ENCODE data around the gene ZNF417.
A peak's percentile ranks its signal among the peaks of the same experiment; 100 is the strongest.
"Not testable (repeated sequence)": the region's sequence is repeated elsewhere in the genome, so short reads cannot be mapped to it uniquely, and the experiment has no call there.

Gene ZNF417

GRCh38 chr19:57916168-57916995, at the start of gene ZNF417:
TSS of gene ZNF417 (minus strand) at chr19:57916592. CDS start at chr19:57916411, 181 bp downstream.
- peak; percentile 93 for DNase-seq

- DNase-seq = no peak
Observed at GRCh38 chr19:57964761-57965160, 48.4 kb upstream of the ZNF417 start.

- no peak for DNase-seq
Observed at GRCh38 chr19:57961785-57962184, 45.4 kb upstream of the ZNF417 start.

GRCh38 chr19:57954996-57955395, 38.6 kb upstream of the ZNF417 start:
- DNase-seq = no peak

GRCh38 chr19:57949702-57950101, 33.3 kb upstream of the ZNF417 start:
- no peak for DNase-seq

GRCh38 chr19:57949296-57949695, 32.9 kb upstream of the ZNF417 start:
- no peak for DNase-seq

- DNase-seq = peak; percentile 94
Observed at GRCh38 chr19:57947419-57948134, 31.2 kb upstream of the ZNF417 start, which contains the start of gene ZNF256. TSS of gene ZNF256 (minus strand) at chr19:57947706. CDS start at chr19:57947474, 232 bp downstream.

- no peak for DNase-seq
Observed at GRCh38 chr19:57947088-57947418, 30.7 kb upstream of the ZNF417 start.

GRCh38 chr19:57946316-57946715, 29.9 kb upstream of the ZNF417 start:
- DNase-seq = no peak

GRCh38 chr19:57941593-57941992, 25.2 kb upstream of the ZNF417 start:
- DNase-seq = no peak

- no peak for DNase-seq
Observed at GRCh38 chr19:57935731-57936130, 19.3 kb upstream of the ZNF417 start.

- no peak for DNase-seq
Observed at GRCh38 chr19:57934820-57935665, 18.7 kb upstream of the ZNF417 start, which contains the start of gene ZNF418. TSS of gene ZNF418 (minus strand) at chr19:57935402. CDS start at chr19:57933822, 1,580 bp downstream.

GRCh38 chr19:57927587-57927986, 11.2 kb upstream of the ZNF417 start:
- no peak for DNase-seq

GRCh38 chr19:57914531-57914930, 1.9 kb downstream of the ZNF417 start:
- no peak for DNase-seq

GRCh38 chr19:57907394-57907793, 9.0 kb downstream of the ZNF417 start:
- no peak for DNase-seq

- no peak for DNase-seq
Observed at GRCh38 chr19:57905258-57905657, 11.1 kb downstream of the ZNF417 start.

GRCh38 chr19:57903618-57904184, 12.7 kb downstream of the ZNF417 start:
- no peak for DNase-seq

GRCh38 chr19:57900311-57900710, 16.1 kb downstream of the ZNF417 start:
- DNase-seq = no peak

- not testable (repeated sequence) for DNase-seq
Observed at GRCh38 chr19:57890706-57891105, 25.7 kb downstream of the ZNF417 start.

GRCh38 chr19:57888560-57889231, 27.7 kb downstream of the ZNF417 start, which contains the start of gene ZNF814:
TSS of gene ZNF814 (minus strand) at chr19:57889037. CDS start at chr19:57888802, 235 bp downstream.
- DNase-seq = no peak

GRCh38 chr19:57888107-57888559, 28.3 kb downstream of the ZNF417 start:
- DNase-seq = no peak

All from NCI-H1694 (cell line).